Liver (tissue), 9 donors: ENCODE data around the gene PCID2. TPM values are rescaled to one million over a fixed set of nuclear protein-coding genes. Genes with fewer than 3 reads are reported as not detected.
A peak's percentile ranks its signal among the peaks of the same experiment; 100 is the strongest.

Experiments used
- DNase-seq: peaks from one replicate; pipeline ENCODE4 v3.0.0-alpha.2; 2017; ENCODE audit warnings: low spot score
- H3K27ac ChIP-seq, 2 donors: one replicate each; pipeline ENCODE4 v1.7.0; 2013; ENCODE audit warnings: inconsistent platforms in 2 of 2, low read length in 2 of 2, control low read depth in 1 of 2, low read depth in 1 of 2, mild to moderate bottlenecking in 1 of 2
- H3K27me3 ChIP-seq, 4 donors: one replicate each; pipeline versions ENCODE4 v1.6.1 to v1.7.0; 2013; ENCODE audit warnings: low read length in 3 of 4, inconsistent platforms in 1 of 4, mild to moderate bottlenecking in 1 of 4, moderate library complexity in 1 of 4; ENCODE audit not compliant: control insufficient read depth in 4 of 4, insufficient read depth in 4 of 4
- H3K36me3 ChIP-seq, 4 donors: one replicate each; pipeline versions ENCODE4 v1.6.1 to v1.7.0; 2013; ENCODE audit warnings: low read length in 3 of 4, mild to moderate bottlenecking in 3 of 4, low read depth in 1 of 4, moderate library complexity in 1 of 4; ENCODE audit not compliant: control insufficient read depth in 4 of 4, insufficient read depth in 3 of 4
- H3K4me1 ChIP-seq, 4 donors: one replicate each; pipeline versions ENCODE4 v1.6.1 to v1.7.0; 2013; ENCODE audit warnings: low read length in 3 of 4, mild to moderate bottlenecking in 3 of 4, moderate library complexity in 1 of 4; ENCODE audit not compliant: control insufficient read depth in 4 of 4, insufficient read depth in 4 of 4
- H3K4me3 ChIP-seq, 3 donors: one replicate each; pipeline versions ENCODE4 v1.6.1 to v1.7.0; 2013; ENCODE audit warnings: low read length in 3 of 3, control low read depth in 1 of 3, low read depth in 1 of 3, mild to moderate bottlenecking in 1 of 3
- H3K9ac ChIP-seq, 2 donors: one replicate each; pipeline ENCODE4 v1.7.0; 2013; ENCODE audit warnings: low read length in 2 of 2, mild to moderate bottlenecking in 2 of 2, moderate library complexity in 2 of 2, control low read depth in 1 of 2, low read depth in 1 of 2
- H3K9me3 ChIP-seq, 4 donors: one replicate each; pipeline versions ENCODE4 v1.6.1 to v1.7.0; 2013; ENCODE audit warnings: low read length in 3 of 4; ENCODE audit not compliant: control insufficient read depth in 4 of 4
- EGR1 ChIP-seq, 2 donors: IDR thresholded peaks; 2 replicates each; pipeline ENCODE4 v1.6.1; 2016 to 2018; ENCODE audit warnings: antibody characterized with exemption in 2 of 2, low read depth in 2 of 2
- GABPA ChIP-seq, 2 donors: IDR thresholded peaks in 1 of 2; conservative IDR thresholded peaks in 1 of 2; 2 replicates each; pipeline ENCODE4 v1.6.1; 2016; ENCODE audit warnings: antibody characterized with exemption in 2 of 2, mild to moderate bottlenecking in 1 of 2, moderate library complexity in 1 of 2
- HNF4A ChIP-seq, 2 donors: conservative IDR thresholded peaks; 2 replicates each; pipeline ENCODE4 v1.6.1; 2016; ENCODE audit warnings: antibody characterized with exemption in 2 of 2, mild to moderate bottlenecking in 2 of 2
- NR2F2 ChIP-seq: IDR thresholded peaks from 2 replicates; pipeline ENCODE4 v1.6.1; 2016; ENCODE audit warnings: antibody characterized with exemption
- RAD21 ChIP-seq, 2 donors: IDR thresholded peaks; 2 replicates each; pipeline ENCODE4 v1.6.1; 2016; ENCODE audit warnings: antibody characterized with exemption in 2 of 2, mild to moderate bottlenecking in 2 of 2
- RXRA ChIP-seq, 2 donors: IDR thresholded peaks; 2 replicates each; pipeline ENCODE4 v1.6.1; 2017 to 2018; ENCODE audit warnings: antibody characterized with exemption in 2 of 2, mild to moderate bottlenecking in 1 of 2
- SP1 ChIP-seq: IDR thresholded peaks from 2 replicates; pipeline ENCODE4 v1.6.1; 2018; ENCODE audit warnings: antibody characterized with exemption, mild to moderate bottlenecking
- TAF1 ChIP-seq: conservative IDR thresholded peaks from 2 replicates; pipeline ENCODE4 v1.6.1; 2016; ENCODE audit warnings: antibody characterized with exemption, mild to moderate bottlenecking
- YY1 ChIP-seq: IDR thresholded peaks from 2 replicates; pipeline ENCODE4 v1.6.1; 2016; ENCODE audit warnings: antibody characterized with exemption, mild to moderate bottlenecking
- WGBS: extraction: QIAGEN DNeasy Blood & Tissue Kit; methylation state at CpG from one replicate; pipeline ENCODE4 v1.1.7; 2013; 5-methylcytosine and 5-hydroxymethylcytosine counted together
- polyA plus RNA-seq, 2 donors: library from polyadenylated mRNA; stranded (reverse) in 1 of 2; unstranded in 1 of 2; fragments of 200-250 nt in 1 of 2; fragments of >200 nt in 1 of 2; fragmentation: Nextera tagmentation in 1 of 2; extraction: Ambion mirVana in 1 of 2; gene quantifications; one replicate each; pipeline versions ENCODE4 v1.2.1 to v1.2.3, GENCODE V29; 2013 to 2015
- total RNA-seq, 2 donors: library from RNA; depleted of rRNA; stranded (reverse); fragments of >200 nt; gene quantifications; one replicate each; pipeline ENCODE4 v1.2.3, GENCODE V29; 2014
- TF ChIP-seq, protein P1 (sequence below): IDR thresholded peaks from 2 replicates; pipeline ENCODE4 v1.6.1; 2016; ENCODE audit warnings: antibody characterized with exemption, mild to moderate bottlenecking
- TF ChIP-seq, protein P2 (sequence below): fragments of 150-350 bp; IDR thresholded peaks from 2 replicates; pipeline ENCODE4 v1.5.1; 2017; ENCODE audit warnings: improper control_type of control experiment, low read depth, low read length; ENCODE audit not compliant: missing input control
- TF ChIP-seq, protein P3 (sequence below): IDR thresholded peaks from 2 replicates; pipeline ENCODE4 v1.6.1; 2016; ENCODE audit warnings: antibody characterized with exemption
- donor health status: healthy.
- donor health status: healthy.
- donor health status: healthy.
- donor health status: healthy.
- donor health status: healthy.

PCID2 gene
- total and polyA plus RNA-seq, 4 donors, result 13.8 to 39.1 (median 22.7) TPM

DNA sequence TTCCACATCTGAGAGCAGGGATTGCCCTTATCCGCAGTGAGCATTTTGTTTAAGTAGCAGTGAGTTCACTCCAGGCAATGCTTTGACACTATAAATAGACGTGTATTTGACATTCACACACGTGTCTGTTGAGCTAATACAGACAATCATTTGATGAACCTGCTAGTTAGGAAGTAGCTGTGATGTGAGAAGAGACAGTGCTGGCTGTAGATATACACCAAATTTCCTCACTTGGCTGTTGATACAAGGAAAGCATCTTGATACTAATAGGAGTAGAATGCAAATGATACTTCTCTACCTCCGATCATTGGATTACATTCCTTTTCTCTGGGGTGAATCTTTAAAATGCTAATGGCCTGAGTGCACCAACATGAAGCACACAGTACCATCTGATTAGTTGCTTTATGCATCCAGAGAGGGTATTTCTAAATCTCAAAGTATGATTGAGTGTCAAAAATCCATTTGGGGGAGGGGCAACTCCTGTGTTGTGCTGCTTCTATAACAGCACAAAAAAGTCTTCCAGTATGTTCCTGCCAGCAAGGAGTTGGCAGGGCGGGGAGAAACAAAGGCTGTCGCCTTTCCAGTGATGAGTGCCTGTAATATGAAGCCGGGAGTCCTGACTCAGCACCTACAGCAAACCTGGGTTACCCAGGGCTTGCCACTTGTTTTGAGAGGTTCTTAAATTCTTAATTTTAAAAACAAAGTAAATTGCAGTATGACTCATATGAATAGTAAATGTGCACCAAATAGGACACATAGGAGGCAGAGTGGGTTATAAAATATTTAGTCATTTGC, 8.0 kb upstream of the PCID2 start:
- no peak overlapping the region for H3K27ac ChIP-seq
- WGBS, result 36% methylated on average over 7 of the region's 7 CpGs
- H3K36me3 ChIP-seq, result peaks cover 0 to 6% (median 1%) of the 10 kb centered on the region in 4 donors
- no peak for DNase-seq
- no peaks in the 10 kb centered on the region for H3K9me3 ChIP-seq
- TF ChIP-seq RXRA (IDR thresholded peaks at IDR 0.05) (peak; percentile 52 to 70), NR2F2 (no peak), SP1 (peak; percentile 25)
- no peaks in the 10 kb centered on the region for H3K27me3 ChIP-seq
- peaks cover 23 to 51% (median 39%) of the 10 kb centered on the region in 4 donors for H3K4me1 ChIP-seq
- no peak overlapping the region for H3K4me3 ChIP-seq
- H3K9ac ChIP-seq, result no peak overlapping the region

DNA sequence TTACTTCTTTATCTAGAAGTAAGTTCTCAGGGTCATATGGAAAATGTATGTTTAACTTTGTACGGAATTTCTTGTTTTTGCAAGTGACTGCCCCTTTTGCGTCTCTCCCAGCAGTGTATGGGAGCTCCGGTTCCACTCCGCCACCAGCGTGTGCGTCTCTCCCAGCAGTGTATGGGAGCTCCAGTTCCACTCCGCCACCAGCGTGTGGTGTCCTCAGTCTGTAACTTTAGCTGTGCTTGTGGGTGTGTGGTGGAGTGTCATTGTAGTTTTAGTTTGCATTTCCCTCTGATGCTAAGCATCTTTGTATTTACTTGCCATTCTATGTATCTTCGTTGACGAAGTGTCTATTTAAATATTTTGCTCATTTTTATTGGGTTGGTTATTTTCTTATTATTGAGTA, 3.3 kb upstream of the PCID2 start:
- Histone ChIP-seq H3K27ac (no peak overlapping the region), H3K9ac (no peak overlapping the region), H3K9me3 (no peaks in the 10 kb centered on the region), H3K4me1 (peaks cover 14 to 52% (median 32%) of the 10 kb centered on the region in 4 donors), H3K4me3 (no peak overlapping the region), H3K36me3 (peaks cover 0 to 1% (median 0%) of the 10 kb centered on the region in 4 donors), H3K27me3 (no peaks in the 10 kb centered on the region)
- TF ChIP-seq SP1 (no peak), RAD21 (IDR thresholded peaks at IDR 0.05) (no peak), YY1 (no peak), TAF1 (no peak), GABPA (IDR thresholded peaks at IDR 0.05 in 1 of 2, conservative IDR thresholded peaks at IDR 0.05 in 1 of 2) (no peak), HNF4A (conservative IDR thresholded peaks at IDR 0.05) (no peak), EGR1 (IDR thresholded peaks at IDR 0.05; ENCODE audit: low read depth in 2 of 2) (no peak)
- TF ChIP-seq, protein P1, sequence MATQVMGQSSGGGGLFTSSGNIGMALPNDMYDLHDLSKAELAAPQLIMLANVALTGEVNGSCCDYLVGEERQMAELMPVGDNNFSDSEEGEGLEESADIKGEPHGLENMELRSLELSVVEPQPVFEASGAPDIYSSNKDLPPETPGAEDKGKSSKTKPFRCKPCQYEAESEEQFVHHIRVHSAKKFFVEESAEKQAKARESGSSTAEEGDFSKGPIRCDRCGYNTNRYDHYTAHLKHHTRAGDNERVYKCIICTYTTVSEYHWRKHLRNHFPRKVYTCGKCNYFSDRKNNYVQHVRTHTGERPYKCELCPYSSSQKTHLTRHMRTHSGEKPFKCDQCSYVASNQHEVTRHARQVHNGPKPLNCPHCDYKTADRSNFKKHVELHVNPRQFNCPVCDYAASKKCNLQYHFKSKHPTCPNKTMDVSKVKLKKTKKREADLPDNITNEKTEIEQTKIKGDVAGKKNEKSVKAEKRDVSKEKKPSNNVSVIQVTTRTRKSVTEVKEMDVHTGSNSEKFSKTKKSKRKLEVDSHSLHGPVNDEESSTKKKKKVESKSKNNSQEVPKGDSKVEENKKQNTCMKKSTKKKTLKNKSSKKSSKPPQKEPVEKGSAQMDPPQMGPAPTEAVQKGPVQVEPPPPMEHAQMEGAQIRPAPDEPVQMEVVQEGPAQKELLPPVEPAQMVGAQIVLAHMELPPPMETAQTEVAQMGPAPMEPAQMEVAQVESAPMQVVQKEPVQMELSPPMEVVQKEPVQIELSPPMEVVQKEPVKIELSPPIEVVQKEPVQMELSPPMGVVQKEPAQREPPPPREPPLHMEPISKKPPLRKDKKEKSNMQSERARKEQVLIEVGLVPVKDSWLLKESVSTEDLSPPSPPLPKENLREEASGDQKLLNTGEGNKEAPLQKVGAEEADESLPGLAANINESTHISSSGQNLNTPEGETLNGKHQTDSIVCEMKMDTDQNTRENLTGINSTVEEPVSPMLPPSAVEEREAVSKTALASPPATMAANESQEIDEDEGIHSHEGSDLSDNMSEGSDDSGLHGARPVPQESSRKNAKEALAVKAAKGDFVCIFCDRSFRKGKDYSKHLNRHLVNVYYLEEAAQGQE, result no peak
- TF ChIP-seq, protein P2, sequence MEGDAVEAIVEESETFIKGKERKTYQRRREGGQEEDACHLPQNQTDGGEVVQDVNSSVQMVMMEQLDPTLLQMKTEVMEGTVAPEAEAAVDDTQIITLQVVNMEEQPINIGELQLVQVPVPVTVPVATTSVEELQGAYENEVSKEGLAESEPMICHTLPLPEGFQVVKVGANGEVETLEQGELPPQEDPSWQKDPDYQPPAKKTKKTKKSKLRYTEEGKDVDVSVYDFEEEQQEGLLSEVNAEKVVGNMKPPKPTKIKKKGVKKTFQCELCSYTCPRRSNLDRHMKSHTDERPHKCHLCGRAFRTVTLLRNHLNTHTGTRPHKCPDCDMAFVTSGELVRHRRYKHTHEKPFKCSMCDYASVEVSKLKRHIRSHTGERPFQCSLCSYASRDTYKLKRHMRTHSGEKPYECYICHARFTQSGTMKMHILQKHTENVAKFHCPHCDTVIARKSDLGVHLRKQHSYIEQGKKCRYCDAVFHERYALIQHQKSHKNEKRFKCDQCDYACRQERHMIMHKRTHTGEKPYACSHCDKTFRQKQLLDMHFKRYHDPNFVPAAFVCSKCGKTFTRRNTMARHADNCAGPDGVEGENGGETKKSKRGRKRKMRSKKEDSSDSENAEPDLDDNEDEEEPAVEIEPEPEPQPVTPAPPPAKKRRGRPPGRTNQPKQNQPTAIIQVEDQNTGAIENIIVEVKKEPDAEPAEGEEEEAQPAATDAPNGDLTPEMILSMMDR, result no peak
- TF ChIP-seq, protein P3, sequence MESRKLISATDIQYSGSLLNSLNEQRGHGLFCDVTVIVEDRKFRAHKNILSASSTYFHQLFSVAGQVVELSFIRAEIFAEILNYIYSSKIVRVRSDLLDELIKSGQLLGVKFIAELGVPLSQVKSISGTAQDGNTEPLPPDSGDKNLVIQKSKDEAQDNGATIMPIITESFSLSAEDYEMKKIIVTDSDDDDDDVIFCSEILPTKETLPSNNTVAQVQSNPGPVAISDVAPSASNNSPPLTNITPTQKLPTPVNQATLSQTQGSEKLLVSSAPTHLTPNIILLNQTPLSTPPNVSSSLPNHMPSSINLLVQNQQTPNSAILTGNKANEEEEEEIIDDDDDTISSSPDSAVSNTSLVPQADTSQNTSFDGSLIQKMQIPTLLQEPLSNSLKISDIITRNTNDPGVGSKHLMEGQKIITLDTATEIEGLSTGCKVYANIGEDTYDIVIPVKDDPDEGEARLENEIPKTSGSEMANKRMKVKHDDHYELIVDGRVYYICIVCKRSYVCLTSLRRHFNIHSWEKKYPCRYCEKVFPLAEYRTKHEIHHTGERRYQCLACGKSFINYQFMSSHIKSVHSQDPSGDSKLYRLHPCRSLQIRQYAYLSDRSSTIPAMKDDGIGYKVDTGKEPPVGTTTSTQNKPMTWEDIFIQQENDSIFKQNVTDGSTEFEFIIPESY, result no peak
- 98% methylated on average over 10 of the region's 10 CpGs for WGBS
- DNase-seq, result peak; percentile 39
